HG02610 (cell line): ENCODE results near the gene TENM4.

Experiments used
- ATAC-seq: cut with Tn5 transposase; IDR thresholded peaks from one replicate; pipeline ENCODE4 v1.9.1; 2021; ENCODE audit warnings: mild to moderate bottlenecking, moderate library complexity; ENCODE audit not compliant: unreplicated experiment

The TENM4 gene

GRCh38 chr11:79262221-79262620, 178.6 kb downstream of the TENM4 start:
- no peak for ATAC-seq

- ATAC-seq = no peak
These were observed 179.1 kb downstream of the TENM4 start for GRCh38 chr11:79261684-79262083.

- no peak for ATAC-seq
These were observed 181.0 kb downstream of the TENM4 start for GRCh38 chr11:79259800-79260199.

- ATAC-seq = no peak
These were observed 182.3 kb downstream of the TENM4 start for GRCh38 chr11:79258576-79258975.

- ATAC-seq = no peak
These were observed 184.9 kb downstream of the TENM4 start for GRCh38 chr11:79255965-79256364.

GRCh38 chr11:79253280-79253679, 187.6 kb downstream of the TENM4 start:
- no peak for ATAC-seq

- ATAC-seq = no peak
These were observed 191.4 kb downstream of the TENM4 start for GRCh38 chr11:79249295-79249993.

- no peak for ATAC-seq
These were observed 196.0 kb downstream of the TENM4 start for GRCh38 chr11:79244798-79245197.

GRCh38 chr11:79244241-79244772, 196.5 kb downstream of the TENM4 start:
- ATAC-seq = no peak

GRCh38 chr11:79243422-79244210, 197.2 kb downstream of the TENM4 start:
- no peak for ATAC-seq

GRCh38 chr11:79242616-79243015, 198.2 kb downstream of the TENM4 start:
- ATAC-seq = no peak

GRCh38 chr11:79241852-79242241, 199.0 kb downstream of the TENM4 start:
- no peak for ATAC-seq

GRCh38 chr11:79241205-79241851, 199.5 kb downstream of the TENM4 start:
- no peak for ATAC-seq

GRCh38 chr11:79237703-79238102, 203.1 kb downstream of the TENM4 start:
- ATAC-seq = no peak

- no peak for ATAC-seq
These were observed 203.7 kb downstream of the TENM4 start for GRCh38 chr11:79237091-79237490.

GRCh38 chr11:79236541-79236971, 204.3 kb downstream of the TENM4 start:
- no peak for ATAC-seq

GRCh38 chr11:79235696-79236095, 205.1 kb downstream of the TENM4 start:
- ATAC-seq = no peak

- ATAC-seq = no peak
These were observed 208.5 kb downstream of the TENM4 start for GRCh38 chr11:79232346-79232745.

GRCh38 chr11:79229047-79229446, 211.8 kb downstream of the TENM4 start:
- ATAC-seq = no peak

- ATAC-seq = no peak
These were observed 212.8 kb downstream of the TENM4 start for GRCh38 chr11:79227767-79228755.
